ENCODE measurements around the gene EFCAB6. TPM values are rescaled to one million over a fixed set of nuclear protein-coding genes. Genes with fewer than 3 reads are reported as not detected.

The EFCAB6 gene
- total RNA-seq, 4 donors from 2014 or later: 2.0 to 8.4 (median 5.7) TPM

DNA sequence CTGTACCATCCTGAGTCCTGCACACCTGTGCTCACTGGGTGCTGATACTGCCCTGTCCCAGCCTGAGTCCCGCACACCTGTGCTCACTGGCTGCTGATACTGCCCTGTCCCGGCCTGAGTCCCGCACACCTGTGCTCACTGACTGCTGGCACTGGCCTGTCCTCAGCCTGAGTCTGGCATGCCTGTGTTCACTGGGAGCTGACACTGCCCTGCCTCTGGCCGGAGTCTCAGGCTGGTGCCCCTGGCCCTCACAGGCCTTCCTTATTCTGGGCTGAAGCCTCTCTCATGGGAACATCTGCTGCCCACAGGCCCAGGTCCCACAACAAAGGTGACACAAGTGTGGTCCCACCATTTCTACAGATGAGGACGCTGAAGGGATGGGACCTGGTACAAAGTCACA is 285.2 kb downstream of the EFCAB6 start:
- no peak for DNase-seq
- TF ChIP-seq, protein P1, sequence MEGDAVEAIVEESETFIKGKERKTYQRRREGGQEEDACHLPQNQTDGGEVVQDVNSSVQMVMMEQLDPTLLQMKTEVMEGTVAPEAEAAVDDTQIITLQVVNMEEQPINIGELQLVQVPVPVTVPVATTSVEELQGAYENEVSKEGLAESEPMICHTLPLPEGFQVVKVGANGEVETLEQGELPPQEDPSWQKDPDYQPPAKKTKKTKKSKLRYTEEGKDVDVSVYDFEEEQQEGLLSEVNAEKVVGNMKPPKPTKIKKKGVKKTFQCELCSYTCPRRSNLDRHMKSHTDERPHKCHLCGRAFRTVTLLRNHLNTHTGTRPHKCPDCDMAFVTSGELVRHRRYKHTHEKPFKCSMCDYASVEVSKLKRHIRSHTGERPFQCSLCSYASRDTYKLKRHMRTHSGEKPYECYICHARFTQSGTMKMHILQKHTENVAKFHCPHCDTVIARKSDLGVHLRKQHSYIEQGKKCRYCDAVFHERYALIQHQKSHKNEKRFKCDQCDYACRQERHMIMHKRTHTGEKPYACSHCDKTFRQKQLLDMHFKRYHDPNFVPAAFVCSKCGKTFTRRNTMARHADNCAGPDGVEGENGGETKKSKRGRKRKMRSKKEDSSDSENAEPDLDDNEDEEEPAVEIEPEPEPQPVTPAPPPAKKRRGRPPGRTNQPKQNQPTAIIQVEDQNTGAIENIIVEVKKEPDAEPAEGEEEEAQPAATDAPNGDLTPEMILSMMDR (IDR thresholded peaks at IDR 0.05): no peak
- no peak for TF ChIP-seq POLR2A (IDR thresholded peaks at IDR 0.05)
- H3K4me1 ChIP-seq: no peaks in the 10 kb centered on the region
- H3K27ac ChIP-seq: no peak overlapping the region
- no peaks in the 10 kb centered on the region for H3K9me3 ChIP-seq
- H3K36me3 ChIP-seq: no peaks in the 10 kb centered on the region
- intact Hi-C loops (cut with DNase I; ENCODE audit: low total_unique reads): no loop called here
- no peaks in the 10 kb centered on the region for H3K27me3 ChIP-seq
- no peak overlapping the region for H3K4me3 ChIP-seq

GRCh38 chr22:43526117-43526655 is 285.9 kb downstream of the EFCAB6 start:
- no peaks in the 10 kb centered on the region for H3K36me3 ChIP-seq
- intact Hi-C loops (cut with DNase I; ENCODE audit: low total_unique reads): no loop called here

DNA sequence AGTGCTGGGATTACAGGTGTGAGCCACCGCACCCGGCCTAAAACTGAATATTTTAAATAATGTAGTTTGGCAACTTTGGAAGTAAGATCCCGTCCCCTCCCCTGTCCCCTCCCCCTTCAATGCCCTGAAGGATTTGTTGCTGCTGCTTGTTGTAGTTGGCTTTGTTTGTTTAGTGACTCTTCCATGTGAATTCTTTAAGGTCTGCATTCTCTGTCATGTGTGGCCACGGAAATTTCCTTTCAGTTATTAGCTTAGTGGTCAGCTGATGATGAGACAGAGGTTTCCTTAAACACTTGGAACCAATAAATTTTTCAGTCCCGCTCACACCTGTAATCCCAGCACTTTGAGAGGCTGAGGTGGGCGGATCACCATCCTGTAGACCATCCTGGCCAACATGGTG is 290.4 kb downstream of the EFCAB6 start:
- Histone ChIP-seq H3K27ac (no peak overlapping the region), H3K4me1 (no peaks in the 10 kb centered on the region), H3K27me3 (no peaks in the 10 kb centered on the region), H3K9me3 (no peaks in the 10 kb centered on the region), H3K36me3 (no peaks in the 10 kb centered on the region), H3K4me3 (no peak overlapping the region)
- DNase-seq: no peak
- no peak for TF ChIP-seq POLR2A (IDR thresholded peaks at IDR 0.05)
- TF ChIP-seq, protein P1 (IDR thresholded peaks at IDR 0.05): no peak
- intact Hi-C loops (cut with DNase I; ENCODE audit: low total_unique reads): no loop called here

More at GRCh38 chr22:43526117-43526655, 285.9 kb downstream of the EFCAB6 start:
- DNase-seq: no peak
- Histone ChIP-seq H3K4me3 (no peak overlapping the region), H3K4me1 (no peaks in the 10 kb centered on the region), H3K27me3 (no peaks in the 10 kb centered on the region), H3K9me3 (no peaks in the 10 kb centered on the region), H3K27ac (no peak overlapping the region)
- TF ChIP-seq POLR2A (IDR thresholded peaks at IDR 0.05): no peak
- TF ChIP-seq, protein P1 (IDR thresholded peaks at IDR 0.05): no peak

DNA sequence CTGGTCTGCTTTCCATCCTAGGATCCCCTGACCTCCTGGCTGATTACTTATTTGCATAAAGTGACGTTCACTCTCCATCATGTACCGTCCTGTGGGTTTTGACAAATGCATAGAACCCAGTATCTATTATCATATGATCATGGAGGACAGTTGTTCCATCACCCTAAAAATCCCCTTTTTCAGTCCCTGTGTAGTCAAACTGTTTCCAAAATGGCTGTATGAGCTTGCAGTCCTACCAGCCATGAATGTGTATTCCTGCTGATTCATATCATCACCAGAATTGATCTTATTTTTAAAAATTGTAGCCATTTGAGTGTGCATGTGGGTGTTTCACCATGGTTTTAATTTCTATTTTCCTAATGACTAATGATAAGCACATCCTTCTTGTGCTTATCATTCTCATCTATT is 291.5 kb downstream of the EFCAB6 start:
- intact Hi-C loops (cut with DNase I; ENCODE audit: low total_unique reads): no loop called here

DNA sequence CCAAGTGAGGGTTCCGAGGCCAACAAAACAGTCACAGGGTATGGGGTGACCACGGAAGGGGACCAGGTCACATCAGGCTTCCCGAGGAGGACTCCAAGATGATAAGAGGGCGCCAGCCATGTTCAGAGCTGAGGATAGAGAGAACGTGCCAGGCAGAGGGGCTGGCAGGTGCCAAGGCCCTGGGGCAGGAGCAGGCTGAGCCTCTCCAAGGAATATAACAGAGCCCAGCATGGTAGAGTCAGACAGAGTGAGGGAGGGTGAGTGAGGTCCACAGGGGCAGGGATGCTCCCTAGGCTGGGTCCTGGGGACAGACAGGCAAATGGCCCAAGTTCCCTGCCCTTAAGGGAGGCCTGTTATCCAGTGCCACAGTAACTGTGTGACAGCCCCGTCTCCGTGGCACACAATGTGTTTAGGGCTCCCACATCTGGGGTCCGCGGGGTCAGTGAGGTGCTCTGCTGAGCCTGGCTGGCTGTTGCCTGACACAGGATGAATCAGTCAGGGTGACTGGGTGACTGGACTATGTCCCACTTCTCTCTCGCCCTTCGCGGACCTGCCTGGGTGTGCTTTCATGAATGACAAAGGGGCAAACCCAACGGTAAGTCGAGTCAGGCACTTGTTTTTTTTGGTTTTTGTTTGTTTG is 295.0 kb downstream of the EFCAB6 start:
- Histone ChIP-seq H3K36me3 (no peaks in the 10 kb centered on the region), H3K4me1 (no peaks in the 10 kb centered on the region), H3K27ac (no peak overlapping the region), H3K27me3 (no peaks in the 10 kb centered on the region), H3K4me3 (no peak overlapping the region), H3K9me3 (no peaks in the 10 kb centered on the region)
- no peak for DNase-seq
- TF ChIP-seq POLR2A (IDR thresholded peaks at IDR 0.05): no peak
- TF ChIP-seq, protein P1 (IDR thresholded peaks at IDR 0.05): no peak
- intact Hi-C loops (cut with DNase I; ENCODE audit: low total_unique reads): no loop called here

More for the DNA sequence above, 291.5 kb downstream of the EFCAB6 start:
- Histone ChIP-seq H3K9me3 (no peaks in the 10 kb centered on the region), H3K27ac (no peak overlapping the region), H3K4me3 (no peak overlapping the region), H3K27me3 (no peaks in the 10 kb centered on the region), H3K4me1 (no peaks in the 10 kb centered on the region), H3K36me3 (no peaks in the 10 kb centered on the region)
- no peak for TF ChIP-seq POLR2A (IDR thresholded peaks at IDR 0.05)
- no peak for DNase-seq
